NCI-H774 (cell line): ENCODE results near the gene NEK11.

Experiments used
- DNase-seq: peaks from one replicate; lab custom pipeline; 2025; lab: John Stamatoyannopoulos, UW

Gene NEK11

DNA sequence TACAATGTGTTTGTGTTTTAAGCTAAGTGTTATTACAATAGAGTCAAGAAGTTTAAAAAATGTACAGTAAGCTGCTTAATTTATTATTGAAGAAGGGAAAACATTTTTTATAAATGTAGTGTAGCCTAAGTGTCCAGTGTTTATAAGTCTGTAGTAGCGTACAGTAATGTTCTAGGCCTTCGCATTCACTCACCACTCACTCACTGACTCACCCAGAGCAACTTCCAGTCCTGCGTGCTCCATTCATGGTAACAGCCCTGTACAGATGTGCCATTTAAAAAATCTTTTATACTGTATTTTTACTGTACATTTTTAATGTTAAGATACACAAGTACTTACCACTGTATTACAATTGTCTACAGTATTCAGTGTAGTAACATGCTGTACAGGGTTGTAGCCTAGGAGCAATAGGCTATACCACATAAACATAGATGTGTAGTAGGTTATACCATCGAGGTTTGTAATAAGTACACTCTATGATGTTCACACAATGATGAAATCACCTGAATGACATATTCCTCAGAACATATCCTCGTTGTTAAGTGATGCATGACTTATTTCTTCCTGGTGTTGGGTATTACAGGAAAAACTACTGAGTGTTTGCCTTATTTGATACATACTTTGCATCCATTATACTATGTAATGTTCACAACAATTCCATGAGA, 198.3 kb downstream of the NEK11 start:
- DNase-seq = no peak

DNA sequence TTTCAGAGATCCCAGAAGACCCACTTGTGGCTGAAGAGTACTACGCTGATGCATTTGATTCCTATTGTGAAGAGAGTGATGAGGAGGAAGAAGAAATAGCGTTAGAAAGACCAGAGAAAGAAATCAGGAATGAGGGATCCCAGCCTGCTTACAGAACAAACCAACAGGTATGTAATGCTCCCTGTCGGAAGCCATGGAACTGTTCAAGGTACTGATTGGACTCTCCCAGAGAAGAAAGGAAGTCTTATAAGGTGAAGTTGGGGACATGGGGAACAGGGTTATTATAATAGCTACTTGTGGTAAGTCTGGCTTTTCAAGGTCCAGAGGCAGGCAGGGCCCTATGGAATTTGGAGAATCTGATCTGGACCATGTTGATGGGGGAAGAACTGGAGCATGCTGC, 201.8 kb downstream of the NEK11 start:
- DNase-seq = no peak

DNA sequence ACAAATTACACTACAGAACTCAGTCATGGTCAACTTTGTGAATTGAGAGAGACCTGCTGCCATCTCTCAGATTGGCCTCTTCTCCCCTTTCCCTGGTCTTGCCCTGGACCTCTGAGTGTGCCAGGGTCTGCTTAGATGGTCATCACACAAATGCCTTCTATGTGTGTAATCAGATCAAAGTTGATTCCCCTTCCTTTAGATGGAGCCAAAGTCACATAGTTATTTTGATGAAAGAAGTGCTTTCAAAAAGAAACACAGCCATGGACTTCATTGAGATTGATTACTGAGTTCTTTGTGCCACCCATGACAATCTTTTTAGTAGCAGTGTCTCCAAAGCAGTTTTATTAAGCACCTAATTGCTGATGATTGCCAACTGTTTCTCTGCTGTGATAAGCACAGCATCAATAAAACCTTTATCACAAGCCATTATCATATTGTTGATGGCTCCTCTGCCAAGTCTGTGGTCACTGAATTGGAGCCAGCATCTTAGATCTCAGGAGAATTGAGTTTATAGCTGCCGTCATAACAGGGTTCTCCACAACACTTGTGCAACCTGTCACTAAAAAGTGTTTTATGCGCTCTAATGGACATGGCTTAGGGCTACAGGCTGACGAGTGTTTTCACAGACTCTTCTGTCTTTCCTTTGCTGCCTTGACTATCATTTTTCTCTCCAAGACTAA, 205.2 kb downstream of the NEK11 start:
- no peak for DNase-seq

DNA sequence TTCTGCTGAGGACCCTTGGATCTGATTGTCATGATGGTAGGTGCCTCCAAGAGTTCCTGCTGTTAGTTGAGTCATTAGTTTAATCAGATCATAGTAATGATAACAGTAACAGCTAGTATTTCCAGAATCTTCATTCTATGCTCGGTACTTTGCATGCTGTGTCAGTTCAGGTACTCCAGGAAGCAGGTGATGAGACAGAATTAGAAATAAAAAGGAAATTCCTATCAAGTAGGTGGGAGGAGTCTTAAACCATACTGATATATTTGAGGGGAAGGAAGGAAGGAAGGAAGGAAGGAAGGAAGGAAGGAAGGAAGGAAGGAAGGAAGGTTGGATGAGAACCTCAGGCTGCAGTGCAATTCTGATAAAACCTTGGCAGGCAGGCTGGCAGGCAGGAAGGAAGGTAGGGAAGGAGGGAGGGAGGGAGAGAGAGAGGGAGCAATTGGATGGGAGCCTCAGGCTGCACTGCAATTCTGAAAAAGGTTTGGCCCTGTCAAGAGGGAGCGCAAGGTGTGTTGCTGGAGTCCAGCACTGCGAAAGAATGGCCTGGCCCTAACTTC, 206.1 kb downstream of the NEK11 start:
- DNase-seq = no peak

DNA sequence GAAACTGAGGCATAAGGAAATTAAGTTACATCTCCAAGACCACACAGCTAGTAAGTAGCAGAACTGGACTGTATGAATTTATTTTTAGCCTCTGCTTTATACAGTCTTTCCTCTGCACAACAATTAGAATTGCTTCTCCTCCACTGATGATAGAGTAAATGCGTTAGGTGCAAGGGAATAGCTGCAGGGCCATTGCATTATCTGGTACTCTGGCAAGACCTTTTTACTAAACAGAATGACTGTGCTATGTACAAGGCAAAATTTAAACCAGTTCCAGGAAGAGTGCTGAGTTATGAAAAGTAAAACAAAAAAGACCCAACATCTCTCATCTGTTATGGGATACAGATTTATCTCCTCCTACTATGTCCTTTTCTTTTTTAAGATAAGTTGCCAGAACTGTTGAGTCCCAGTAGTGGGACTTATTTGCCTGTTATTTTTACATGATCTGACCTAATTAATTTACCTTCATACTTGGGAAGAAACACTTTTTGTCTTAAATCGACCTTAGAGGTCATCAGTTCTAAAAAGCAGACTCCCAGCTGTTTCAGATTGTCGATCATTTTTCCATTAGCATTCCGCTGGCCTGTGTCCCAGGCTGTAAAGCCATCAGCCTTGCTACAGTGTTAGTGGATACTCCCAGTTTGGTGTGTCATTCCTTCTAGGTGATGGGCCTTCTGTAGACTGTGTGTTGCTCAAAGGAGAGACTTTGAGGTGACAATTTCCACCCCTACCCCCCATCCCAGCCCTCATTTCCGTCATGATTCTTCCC, 207.4 kb downstream of the NEK11 start:
- DNase-seq = no peak

DNA sequence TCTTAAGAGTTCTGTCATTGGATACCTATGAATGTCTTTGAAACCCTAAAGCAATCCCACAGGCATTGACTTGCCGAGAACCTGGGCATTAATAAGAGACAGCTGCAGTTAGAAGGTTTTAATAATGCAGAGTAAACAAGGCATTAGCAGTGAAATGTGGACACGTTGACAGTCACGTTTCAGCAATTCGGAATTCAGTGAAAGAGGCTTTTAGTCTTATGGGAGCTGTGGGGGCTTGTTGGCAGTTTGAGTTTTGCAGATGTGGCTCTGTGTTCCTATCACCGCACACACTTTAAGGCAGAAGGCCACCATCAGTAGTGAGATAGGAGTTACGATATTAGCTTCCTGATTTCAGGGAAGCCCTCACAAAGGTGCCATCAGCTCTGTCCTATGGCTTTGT, 209.7 kb downstream of the NEK11 start:
- DNase-seq = peak; percentile 48

DNA sequence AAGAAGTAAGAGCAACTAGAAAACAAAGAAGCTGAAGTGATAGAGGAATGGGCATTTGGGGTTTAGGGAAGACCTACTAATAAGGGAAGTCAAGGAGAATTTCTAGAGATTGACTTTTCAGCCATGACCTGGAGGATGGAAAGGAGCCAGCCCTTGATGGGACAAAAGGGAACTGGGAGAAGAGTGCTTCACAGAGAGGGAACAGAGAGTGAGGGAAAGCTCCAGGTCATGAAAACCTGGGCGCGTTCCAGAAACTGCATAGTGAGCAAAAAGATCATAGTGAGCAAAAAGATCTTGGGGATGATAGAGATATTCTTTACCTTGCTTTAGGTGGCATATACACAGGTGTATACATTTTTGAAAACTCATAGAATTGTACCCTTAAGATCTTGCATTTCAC, 211.8 kb downstream of the NEK11 start:
- no peak for DNase-seq

DNA sequence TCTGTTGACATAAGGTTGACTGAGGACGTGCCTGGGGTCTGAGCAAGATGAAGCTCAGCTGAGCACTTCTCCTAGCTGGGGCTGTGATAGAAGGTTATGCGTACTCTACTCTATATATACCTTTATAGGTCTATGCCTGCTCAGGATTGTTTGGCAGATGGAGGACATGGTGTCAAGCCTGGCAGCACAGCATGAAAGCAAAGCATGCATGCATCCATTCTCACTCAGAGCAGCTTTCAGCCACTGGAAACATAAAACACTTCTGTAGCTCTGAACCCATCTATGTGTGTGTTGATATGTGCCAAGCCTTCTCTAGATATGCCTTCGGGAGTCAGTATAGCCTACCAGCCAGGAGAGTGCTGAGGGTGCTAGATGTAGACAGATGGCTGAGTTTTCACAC, 212.6 kb downstream of the NEK11 start:
- no peak for DNase-seq

DNA sequence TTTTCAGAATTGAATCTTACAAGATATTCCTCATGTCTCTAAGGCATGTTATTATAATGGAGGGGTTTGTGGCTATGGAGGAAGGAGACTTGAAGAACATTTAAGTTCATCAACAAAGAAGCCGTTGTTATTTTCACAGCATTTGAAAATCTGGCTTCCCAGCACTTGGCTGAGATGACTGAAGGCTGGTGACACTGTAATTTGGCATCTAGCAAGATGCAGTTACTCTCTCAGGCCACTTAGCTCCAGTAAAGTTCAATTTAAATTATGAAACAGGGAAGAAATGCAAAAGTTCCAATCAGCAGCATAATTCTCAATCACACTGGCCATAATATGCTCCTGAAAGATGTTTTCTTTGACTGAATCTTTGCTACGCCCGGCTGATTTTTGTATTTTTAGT, 215.5 kb downstream of the NEK11 start:
- DNase-seq = no peak

DNA sequence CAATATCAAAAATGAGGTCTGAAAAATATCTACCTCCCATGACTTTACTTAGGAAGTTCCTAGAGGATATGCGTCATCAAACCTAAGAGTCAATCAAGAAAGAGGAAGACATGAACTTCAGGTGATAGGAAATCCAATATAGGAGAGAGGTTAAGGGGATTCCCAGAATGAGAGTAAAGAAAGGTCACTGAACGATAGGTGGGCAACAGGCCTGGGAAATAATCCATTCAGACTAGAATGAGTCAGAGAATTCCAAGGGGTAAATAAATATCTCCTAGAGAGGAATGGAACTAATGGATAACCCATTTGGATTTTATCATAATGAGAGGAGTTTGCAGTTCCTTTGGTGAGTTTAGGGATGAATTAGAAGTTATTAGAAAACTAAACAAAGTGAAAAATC, 223.8 kb downstream of the NEK11 start:
- no peak for DNase-seq

DNA sequence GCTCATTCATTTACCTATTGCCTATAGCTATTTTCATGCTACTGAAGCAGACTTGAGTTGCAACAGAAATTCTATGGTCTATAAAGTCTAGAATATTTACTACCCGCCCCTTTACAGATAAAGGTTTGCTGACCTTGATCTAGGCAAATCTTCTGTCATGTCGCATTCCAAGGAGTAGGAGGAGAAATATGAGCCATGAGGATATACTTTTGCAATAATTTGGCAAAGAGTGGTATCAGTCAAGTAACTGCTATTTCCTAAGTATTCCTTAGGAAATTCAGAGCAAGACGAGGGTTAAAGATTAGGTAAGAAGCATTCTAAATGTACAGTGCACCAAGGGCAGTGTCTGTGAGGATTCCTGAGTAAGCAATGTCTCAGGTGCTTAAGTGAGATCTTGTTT, 233.8 kb downstream of the NEK11 start:
- DNase-seq = no peak

DNA sequence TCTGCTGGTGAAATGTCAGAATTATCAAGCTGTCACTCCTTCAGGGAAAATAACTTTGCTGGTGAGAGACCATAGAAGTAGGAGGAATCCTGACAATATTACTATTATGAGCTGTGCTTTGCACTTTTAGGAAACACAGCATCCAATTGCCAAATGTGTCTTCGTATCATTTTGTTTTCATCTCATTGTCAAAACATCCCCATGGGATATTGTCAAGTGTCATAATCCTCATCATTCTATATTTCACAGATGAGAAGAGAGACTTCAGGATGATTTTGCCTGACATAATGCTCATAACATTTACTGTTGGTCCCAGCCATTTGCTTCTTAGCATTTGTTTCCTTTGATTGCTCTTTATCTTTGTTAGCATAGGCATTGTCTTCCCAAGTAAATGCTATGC, 234.4 kb downstream of the NEK11 start:
- no peak for DNase-seq

DNA sequence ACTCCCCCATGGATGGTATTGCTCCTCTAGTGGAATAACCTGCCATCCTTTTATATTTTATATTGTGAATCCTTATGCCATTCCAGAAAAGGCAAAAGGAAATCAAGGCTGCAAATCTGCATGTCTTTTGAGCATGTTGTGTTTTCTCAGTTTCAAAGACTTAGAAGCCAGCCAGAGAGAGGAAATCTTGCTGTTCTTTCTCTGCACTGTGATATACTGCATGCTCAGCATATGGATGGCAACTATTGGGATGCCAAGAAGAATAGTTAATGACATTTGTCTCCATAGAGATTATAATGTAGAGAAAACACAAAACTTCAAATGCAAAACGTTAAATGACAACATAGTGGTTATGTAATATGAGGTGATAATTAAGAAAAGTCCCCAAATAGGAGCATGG, 248.9 kb downstream of the NEK11 start:
- no peak for DNase-seq

DNA sequence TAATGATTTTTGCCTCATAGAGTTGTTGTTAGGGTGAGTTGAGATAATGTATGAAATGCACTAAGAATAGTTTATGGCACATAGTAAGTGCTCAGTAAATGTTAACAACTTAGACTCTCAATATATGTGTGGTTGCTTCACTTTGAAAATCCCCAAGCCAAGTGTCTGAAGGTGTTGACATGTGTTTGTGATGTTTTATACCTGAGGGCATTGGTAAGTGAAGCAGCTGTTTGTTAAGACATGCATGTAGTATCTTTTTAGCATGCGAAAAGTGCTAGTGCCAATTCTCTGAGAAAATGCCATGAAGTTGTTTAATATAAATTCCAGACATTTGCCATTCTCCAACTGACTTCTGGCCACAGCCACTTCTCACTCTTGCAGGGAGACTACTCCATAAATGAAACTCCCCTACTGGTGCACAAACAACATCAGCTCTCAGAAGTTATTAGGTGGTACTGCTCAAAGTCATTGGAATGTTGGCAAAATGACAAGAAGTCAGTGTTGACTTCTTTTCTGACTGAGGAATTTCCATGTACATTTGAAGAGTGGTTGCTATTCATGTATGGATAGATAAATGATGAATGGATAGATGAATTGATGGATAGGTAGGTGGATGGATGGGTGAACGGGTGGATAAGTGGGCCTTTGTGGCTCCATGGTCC, 251.3 kb downstream of the NEK11 start:
- DNase-seq = no peak

DNA sequence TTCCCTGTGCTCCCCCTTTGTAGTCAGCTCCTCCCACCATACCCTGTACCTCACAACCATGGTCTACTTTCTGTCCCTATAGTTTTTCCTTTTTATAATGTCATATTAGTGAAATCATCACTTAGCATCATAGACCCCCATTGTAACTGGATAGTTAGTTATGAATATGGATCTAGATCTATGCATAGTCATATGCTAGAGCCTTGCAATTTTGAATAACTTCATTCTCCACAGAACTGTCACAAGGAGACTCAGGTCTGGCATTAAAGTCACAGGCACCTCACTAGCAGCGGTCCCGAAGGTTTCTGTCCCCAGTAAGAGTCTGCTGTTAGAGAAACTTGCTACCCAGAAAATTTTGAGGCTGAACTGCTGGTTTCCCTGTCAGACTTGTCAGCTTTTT, 252.9 kb downstream of the NEK11 start:
- no peak for DNase-seq

DNA sequence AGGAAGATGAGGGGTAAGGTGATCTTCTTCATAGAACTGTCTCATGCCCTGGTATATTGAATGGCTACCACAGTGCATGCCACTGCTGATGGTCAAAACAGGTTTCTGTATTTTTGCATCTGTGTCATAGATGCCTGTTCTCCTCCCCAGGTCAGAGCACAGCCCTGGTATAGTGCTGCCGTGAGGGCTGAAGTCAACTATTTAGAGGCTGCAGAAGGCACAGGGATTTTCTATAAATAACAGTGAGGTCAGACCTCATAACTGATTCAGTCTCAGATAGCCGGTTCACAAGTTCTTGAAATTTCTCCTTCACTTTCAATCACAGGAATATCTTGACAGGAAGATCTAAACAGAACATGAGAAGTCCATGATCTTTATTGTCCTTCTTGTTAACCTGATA, 255.7 kb downstream of the NEK11 start:
- no peak for DNase-seq

DNA sequence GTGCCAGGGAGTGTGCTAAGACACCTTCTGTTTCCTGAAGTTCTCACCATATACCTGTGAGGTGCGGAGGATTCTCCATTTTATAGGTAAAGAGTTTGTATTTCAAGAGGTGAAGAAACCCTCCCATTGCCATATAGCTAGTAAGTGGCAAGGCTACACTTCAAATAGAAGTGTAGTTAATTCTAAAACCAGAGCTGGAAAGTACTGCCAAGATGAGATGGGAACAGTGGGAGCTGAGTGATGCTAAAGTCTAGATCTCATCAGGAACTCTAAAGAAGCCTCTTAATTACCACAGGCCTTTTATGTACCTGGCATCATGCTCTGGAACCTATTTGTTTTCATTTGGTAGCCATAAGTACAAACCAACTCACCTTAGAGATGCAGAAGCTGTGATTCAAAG, 256.3 kb downstream of the NEK11 start:
- DNase-seq = no peak

DNA sequence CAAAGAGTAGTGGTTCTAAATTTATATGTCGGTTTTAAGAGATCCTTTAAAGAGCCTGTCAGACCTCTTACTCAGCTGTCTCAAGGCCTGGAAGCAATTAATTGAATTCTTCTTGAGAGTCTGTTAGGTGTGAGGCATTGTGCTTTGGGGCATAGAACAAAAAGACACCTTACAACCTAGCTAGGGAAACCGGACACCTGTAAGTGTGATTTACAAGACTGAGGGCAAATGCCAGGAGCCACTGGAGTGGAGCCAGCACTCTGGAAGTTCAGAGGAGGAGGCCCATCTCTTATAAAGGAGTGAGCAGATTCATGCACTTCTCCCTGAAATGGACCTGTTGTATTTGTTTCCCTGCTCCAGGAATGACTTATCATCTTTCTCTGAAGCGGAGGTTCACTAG, 257.2 kb downstream of the NEK11 start:
- no peak for DNase-seq

DNA sequence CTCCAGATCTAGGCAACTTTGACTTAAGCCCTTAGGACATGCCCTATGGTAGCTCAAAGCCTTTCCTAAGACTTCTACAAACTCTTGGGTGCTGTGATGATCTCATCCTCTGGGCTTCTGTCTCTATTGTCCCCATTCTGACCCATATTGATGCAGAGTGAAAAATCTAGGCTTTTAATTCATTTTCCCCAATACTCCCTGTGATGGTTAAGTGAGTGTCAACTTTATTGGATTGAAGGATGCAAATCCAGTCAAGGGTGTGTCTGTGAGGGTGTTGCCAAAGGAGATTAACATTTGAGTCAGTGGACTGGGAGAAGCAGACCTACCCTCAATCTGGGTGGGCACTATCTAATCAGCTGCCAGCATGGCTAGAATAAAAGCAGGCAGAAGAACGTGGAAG, 257.6 kb downstream of the NEK11 start:
- no peak for DNase-seq

DNA sequence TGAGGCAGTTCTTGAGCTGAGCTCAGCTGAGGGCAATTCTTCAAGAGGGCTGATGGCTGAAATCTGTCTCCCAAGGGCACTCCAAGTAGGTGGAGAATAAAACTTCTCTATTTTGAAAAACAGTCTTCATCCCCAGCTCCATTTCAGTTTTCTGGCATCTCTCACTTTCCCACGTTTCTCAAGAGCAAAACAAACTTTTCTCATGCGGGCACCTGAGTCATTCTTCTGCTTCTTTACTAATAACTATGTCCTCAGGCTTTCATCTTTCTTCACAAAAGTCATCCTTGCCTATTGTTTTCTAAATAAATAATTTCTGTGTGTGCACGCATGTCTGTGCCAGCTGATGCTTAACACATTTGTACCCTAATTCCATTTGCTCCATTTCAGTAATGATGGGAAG, 258.8 kb downstream of the NEK11 start:
- DNase-seq = no peak

DNA sequence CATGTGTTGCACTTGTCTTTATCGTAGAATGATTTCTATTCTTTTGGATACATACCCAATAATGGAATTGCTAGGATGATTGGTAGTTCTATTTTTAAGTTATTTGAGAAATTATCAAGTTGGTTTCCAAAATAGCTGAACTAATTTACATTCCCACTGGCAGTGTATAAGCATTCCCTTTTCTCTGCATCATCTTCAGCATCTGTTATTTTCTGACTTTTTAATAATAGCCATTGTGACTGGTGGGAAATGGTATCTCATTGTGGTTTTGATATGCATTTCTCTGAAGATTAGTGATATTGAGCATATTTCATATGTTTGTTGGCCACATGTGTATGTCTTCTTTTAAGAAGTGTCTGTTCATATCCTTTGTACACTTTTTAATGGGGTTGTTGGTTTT, 273.2 kb downstream of the NEK11 start:
- no peak for DNase-seq

DNA sequence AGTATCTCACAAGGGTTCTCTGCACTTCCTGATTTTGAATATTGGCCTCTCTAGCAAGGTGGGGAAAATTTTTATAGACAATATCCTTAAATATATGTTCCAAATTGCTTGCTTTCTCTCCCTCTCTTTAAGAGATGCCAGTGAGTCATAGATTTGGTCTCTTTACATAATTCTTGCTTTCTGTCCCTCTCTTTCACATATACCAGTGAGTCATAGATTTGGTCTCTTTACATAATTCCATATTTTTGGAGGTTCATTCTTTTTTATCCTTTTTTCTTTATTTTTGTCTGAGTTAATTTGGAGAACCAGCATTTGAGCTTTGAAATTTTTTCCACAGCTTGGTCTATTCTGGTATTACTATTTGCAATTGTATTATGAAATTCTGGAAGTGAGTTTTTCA, 277.2 kb downstream of the NEK11 start:
- DNase-seq = no peak

DNA sequence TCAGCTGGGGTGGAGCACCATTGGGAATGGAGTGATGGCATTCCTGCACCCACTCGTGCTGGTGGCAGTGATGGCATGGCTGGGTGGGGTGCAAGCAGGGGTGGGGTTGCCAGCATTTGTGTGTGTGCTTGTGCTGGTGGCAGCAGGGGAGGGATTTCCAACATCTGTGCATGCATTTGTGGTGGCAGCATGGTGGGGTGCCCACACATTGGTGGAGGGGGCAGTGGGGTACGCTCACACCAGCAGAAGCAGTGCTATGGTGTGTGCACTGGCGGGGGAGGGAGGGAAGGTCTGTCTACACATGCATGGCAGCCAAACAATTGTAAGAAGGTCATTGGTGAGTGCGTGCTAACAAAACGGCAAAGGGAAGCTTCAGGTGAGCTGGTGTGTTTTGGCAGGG, 278.2 kb downstream of the NEK11 start:
- no peak for DNase-seq
